Activated CD8-positive, alpha-beta T cell treated with anti-CD3 and anti-CD28 coated beads for 36 hours (primary cell): ENCODE results near the gene GH1. TPM values are rescaled to one million over a fixed set of nuclear protein-coding genes. Genes with fewer than 3 reads are reported as not detected.

Source experiments
- ATAC-seq: fragments of 200-7000 bp; cut with Tn5 transposase; one replicate; pipeline ENCODE4 v1.10.0; 2021; ENCODE audit warnings: mild to moderate bottlenecking, moderate library complexity
- CTCF ChIA-PET: fragments of 350-600 bp; sonication (Branson Sonifier 250); formaldehyde crosslinking; loops from one replicate; lab custom pipeline; 2021; ENCODE audit warnings: antibody characterized with exemption; lab: Charles Lee
- POLR2A ChIA-PET: fragments of 350-600 bp; sonication (Branson Sonifier 250); formaldehyde crosslinking; loops from one replicate; lab custom pipeline; 2021; ENCODE audit warnings: antibody characterized with exemption; lab: Charles Lee
- DNase-seq: peaks from one replicate; pipeline ENCODE4 v3.0.0-alpha.2; 2020
- H3K27ac Mint-ChIP-seq: one replicate; pipeline ENCODE4 v1.8.0; 2021; ENCODE audit warnings: mild to moderate bottlenecking, mixed read lengths
- H3K27me3 Mint-ChIP-seq: one replicate; pipeline ENCODE4 v1.8.0; 2021; ENCODE audit warnings: mixed read lengths
- H3K36me3 Mint-ChIP-seq: one replicate; pipeline ENCODE4 v1.8.0; 2021; ENCODE audit warnings: low read depth, mixed read lengths
- H3K4me1 Mint-ChIP-seq: one replicate; pipeline ENCODE4 v1.8.0; 2021; ENCODE audit warnings: low read depth, mixed read lengths
- H3K4me3 Mint-ChIP-seq: one replicate; pipeline ENCODE4 v1.8.0; 2021; ENCODE audit warnings: mild to moderate bottlenecking, moderate library complexity, mixed read lengths
- H3K9me3 Mint-ChIP-seq: one replicate; pipeline ENCODE4 v1.8.0; 2021; ENCODE audit warnings: mixed read lengths
- intact Hi-C: fragments of 100-400 bp; cut with micrococcal nuclease; formaldehyde crosslinking; loops from one replicate; pipeline ENCODE4 v1.10.0; 2022
- total RNA-seq, 2 experiments: library from RNA; stranded (reverse); gene quantifications; one replicate each; pipeline ENCODE4 v1.2.3, GENCODE V29; 2021
- TF ChIP-seq, protein P1 (sequence below): fragments of 200-600 bp; IDR thresholded peaks from one replicate; pipeline ENCODE4 v1.8.0; 2022; ENCODE audit warnings: antibody characterized with exemption, mild to moderate bottlenecking

GH1 gene
- total RNA-seq, 2 experiments from 2014 or later: not detected

DNA sequence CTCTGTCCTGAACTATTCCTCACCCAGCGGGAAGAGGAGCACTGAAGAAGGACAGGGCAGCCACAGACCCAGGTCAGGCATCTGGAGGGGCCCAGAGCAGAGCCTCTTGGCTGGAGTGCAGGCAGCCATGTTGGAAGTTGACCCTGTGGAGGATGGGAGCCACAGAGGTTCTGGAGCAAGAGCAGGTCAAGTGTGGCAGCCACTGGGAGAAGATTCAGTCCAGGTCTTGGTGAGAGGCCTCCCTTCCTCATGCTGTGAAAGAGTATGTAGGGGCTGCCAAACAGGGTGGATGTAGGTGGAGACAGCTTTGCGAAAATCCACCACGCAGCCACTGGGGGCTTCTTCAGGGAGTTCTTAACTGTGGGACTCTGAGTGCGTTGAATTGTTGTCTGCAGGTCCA is 14.1 kb upstream of the GH1 start:
- ATAC-seq (no peak), DNase-seq (no peak)
- TF ChIP-seq, protein P1, sequence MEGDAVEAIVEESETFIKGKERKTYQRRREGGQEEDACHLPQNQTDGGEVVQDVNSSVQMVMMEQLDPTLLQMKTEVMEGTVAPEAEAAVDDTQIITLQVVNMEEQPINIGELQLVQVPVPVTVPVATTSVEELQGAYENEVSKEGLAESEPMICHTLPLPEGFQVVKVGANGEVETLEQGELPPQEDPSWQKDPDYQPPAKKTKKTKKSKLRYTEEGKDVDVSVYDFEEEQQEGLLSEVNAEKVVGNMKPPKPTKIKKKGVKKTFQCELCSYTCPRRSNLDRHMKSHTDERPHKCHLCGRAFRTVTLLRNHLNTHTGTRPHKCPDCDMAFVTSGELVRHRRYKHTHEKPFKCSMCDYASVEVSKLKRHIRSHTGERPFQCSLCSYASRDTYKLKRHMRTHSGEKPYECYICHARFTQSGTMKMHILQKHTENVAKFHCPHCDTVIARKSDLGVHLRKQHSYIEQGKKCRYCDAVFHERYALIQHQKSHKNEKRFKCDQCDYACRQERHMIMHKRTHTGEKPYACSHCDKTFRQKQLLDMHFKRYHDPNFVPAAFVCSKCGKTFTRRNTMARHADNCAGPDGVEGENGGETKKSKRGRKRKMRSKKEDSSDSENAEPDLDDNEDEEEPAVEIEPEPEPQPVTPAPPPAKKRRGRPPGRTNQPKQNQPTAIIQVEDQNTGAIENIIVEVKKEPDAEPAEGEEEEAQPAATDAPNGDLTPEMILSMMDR: no peak
- intact Hi-C loops: no loop called here
- H3K27ac Mint-ChIP-seq: peak overlapping the region; percentile 91
- peaks cover 15% of the 10 kb centered on the region for H3K4me1 Mint-ChIP-seq
- no peaks in the 10 kb centered on the region for H3K27me3 Mint-ChIP-seq
- CTCF ChIA-PET: interaction anchor here (0.9 to 4.5 kb wide), 11 partner anchors 10 to 201 kb away, joined by 3 to 28 read pairs (median 8); partner anchors contain the start of gene GH1
- POLR2A ChIA-PET: interaction anchor here (0.7 to 1.3 kb wide), 4 partner anchors 10 to 214 kb away, joined by 3 to 5 read pairs (median 4); no protein-coding TSS in a partner anchor
- H3K36me3 Mint-ChIP-seq: peaks cover 2% of the 10 kb centered on the region
- H3K9me3 Mint-ChIP-seq: no peaks in the 10 kb centered on the region
- H3K4me3 Mint-ChIP-seq: peak overlapping the region; percentile 96

GRCh38 chr17:63931981-63932561 is 13.4 kb upstream of the GH1 start, which contains the start of gene CD79B:
Gene CD79B (minus strand): TSS chr17:63932331. CDS start chr17:63932261, 70 bp downstream.
- POLR2A ChIA-PET: interaction anchor here (0.7 to 1.3 kb wide), 3 partner anchors 9 to 214 kb away, joined by 3 to 5 read pairs (median 3); no protein-coding TSS in a partner anchor
- TF ChIP-seq, protein P1: no peak
- intact Hi-C loops: no loop called here
- peak within 1 kb of the TSS; percentile 96 for H3K4me3 Mint-ChIP-seq
- H3K27ac Mint-ChIP-seq: peak within 1 kb of the TSS; percentile 91
- ATAC-seq (peak; percentile 86), DNase-seq (peak; percentile 79)
- H3K4me1 Mint-ChIP-seq: peaks cover 15% of the 10 kb centered on the region
- peaks cover 2% of the 10 kb centered on the region for H3K36me3 Mint-ChIP-seq
- no peaks in the 10 kb centered on the region for H3K27me3 Mint-ChIP-seq
- CTCF ChIA-PET: interaction anchor here (0.9 to 4.5 kb wide), 13 partner anchors 10 to 201 kb away, joined by 3 to 28 read pairs (median 6); partner anchors contain the start of gene GH1
- no peaks in the 10 kb centered on the region for H3K9me3 Mint-ChIP-seq

DNA sequence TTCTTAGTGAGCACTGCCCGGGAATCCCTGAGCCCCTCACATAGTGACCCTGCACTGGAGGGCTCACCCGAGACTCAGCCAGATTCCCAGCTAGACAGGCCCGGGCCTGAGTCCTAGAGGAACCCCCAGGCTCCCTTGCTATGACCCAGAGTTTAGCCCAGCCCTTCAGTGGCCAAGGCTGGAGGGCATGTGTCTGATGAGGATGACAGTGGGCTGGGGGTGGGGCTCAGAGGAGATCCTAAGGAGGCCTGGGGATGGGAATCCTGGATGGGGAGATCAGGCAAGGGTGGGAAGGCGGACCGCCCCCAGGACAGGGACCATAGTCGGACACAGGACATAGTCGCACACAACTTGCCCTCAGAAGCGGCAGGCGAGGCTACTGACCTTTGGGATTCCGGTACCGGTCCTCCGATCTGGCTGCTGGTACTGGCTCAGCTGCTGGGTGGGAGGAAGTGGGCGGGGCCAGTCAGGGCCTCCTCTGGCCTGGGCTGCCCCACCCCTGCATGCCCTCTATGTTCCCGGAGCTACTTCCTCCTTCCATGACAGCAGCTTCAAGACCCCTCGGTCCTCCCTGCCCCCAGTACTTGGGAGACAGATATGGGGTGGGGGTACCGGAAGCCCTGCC is 12.4 kb upstream of the GH1 start:
- peak overlapping the region; percentile 91 for H3K27ac Mint-ChIP-seq
- H3K9me3 Mint-ChIP-seq: no peaks in the 10 kb centered on the region
- peak overlapping the region; percentile 96 for H3K4me3 Mint-ChIP-seq
- ChIA-PET POLR2A (no interaction called here), CTCF (interaction anchor here (0.9 to 4.5 kb wide), 8 partner anchors 12 to 98 kb away, joined by 3 to 28 read pairs (median 4); partner anchors contain the start of gene GH1)
- TF ChIP-seq, protein P1: no peak
- intact Hi-C loops: no loop called here
- peaks cover 2% of the 10 kb centered on the region for H3K36me3 Mint-ChIP-seq
- DNase-seq (peak; percentile 80), ATAC-seq (peak; percentile 71)
- no peaks in the 10 kb centered on the region for H3K27me3 Mint-ChIP-seq
- H3K4me1 Mint-ChIP-seq: peaks cover 15% of the 10 kb centered on the region

DNA sequence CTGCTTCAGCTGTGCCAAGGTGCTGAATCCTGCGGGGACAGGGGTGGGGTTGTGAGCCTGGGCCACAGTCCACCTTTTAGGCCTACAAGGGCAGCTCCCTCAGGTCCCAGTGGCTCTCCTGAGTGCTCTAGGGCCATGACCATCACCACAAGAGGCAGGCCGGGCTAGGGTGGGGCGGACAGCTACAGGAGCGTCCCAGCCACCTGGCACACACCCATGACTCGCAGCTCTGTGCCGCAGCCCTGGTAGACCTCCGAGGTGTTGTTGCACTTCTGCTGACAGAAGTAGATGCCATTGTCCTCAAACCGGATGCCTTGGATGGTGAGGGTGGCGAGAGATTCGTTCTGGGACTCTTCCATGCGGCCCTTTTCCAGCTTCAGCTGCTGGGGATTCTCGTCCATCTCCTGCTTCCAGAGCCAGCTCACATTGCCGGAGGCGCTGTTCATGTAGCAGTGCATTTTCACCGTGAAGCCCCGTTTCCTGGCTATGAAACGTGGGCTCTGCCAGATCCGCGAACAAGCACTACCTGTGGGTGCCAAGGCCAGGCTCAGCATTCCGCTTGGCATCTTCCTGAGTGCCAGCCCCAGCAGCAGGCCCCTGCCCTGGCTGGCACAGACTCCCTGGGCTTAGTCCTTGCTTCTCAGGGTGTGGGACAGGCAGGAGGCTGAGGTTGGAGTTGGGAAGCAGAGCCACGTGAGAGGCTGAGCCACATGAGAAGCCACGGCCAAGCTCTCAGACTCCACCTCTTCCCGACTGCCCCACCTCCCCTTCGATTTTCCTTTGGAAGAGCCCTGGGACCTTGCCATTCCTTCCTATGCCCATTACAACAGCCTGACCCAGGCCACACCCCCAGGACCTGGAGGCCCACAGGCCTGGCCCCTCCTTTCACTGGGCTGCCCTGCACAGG is 11.5 kb upstream of the GH1 start:
- Mint-ChIP-seq H3K27ac (peak overlapping the region; percentile 66), H3K4me1 (peaks cover 15% of the 10 kb centered on the region), H3K9me3 (no peaks in the 10 kb centered on the region), H3K27me3 (no peaks in the 10 kb centered on the region), H3K4me3 (peak overlapping the region; percentile 96), H3K36me3 (peaks cover 2% of the 10 kb centered on the region)
- TF ChIP-seq, protein P1: no peak
- intact Hi-C loops: no loop called here
- ATAC-seq: no peak
- ChIA-PET CTCF (interaction anchor here (0.7 to 4.5 kb wide), 11 partner anchors 11 to 204 kb away, joined by 3 to 23 read pairs (median 4); partner anchors contain the start of gene GH1), POLR2A (no interaction called here)
- no peak for DNase-seq
